ENCODE measurements around the gene ITM2C. TPM values are rescaled to one million over a fixed set of nuclear protein-coding genes. Genes with fewer than 3 reads are reported as not detected.

Gene ITM2C
- total RNA-seq, 2 donors from 2014 or later: 42.7 to 43.1 TPM

DNA sequence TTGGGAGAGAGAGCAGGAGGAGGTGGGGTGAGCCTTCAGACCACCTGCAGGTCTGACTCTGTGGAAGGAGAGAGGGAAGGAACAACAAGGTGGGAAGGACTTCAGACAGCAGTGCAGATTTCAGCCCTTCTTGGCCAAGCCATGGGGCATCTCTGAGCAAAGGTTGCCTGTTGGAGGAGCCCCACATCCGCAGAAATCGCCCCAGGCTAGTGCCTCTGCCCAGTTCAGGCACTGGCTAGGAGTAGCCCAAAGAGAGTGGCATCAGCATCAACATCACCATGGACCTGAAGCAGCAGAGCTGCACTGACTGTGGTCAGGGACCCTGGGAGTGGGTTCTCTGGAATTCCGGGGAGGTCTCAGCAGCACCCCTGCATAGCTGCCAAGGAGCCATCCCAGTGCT lies 50.1 kb downstream of the ITM2C start:
- ATAC-seq: no peak
- intact Hi-C loops (cut with DNase I): no loop called here
- no peak for DNase-seq

DNA sequence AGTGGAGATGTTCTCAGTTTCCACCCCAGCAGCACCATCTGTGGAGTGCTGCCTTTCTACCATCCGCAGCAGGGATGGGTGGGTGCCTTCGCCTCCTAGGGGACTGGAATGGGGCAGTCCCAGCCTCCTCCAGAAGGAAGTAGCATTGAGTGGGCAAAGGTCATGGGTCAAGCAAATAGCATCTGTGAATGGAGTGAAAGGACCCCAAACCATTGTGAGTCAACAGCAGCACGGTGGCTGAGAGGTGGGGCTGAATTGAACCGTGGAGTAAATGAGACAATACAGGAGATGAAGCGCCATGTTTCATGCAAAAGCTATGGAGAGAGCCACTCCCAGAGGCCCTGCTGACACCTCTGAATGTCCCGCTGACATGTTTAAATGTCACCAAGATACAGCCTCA lies 50.6 kb downstream of the ITM2C start:
- ATAC-seq: no peak
- intact Hi-C loops (cut with DNase I): no loop called here
- no peak for DNase-seq

DNA sequence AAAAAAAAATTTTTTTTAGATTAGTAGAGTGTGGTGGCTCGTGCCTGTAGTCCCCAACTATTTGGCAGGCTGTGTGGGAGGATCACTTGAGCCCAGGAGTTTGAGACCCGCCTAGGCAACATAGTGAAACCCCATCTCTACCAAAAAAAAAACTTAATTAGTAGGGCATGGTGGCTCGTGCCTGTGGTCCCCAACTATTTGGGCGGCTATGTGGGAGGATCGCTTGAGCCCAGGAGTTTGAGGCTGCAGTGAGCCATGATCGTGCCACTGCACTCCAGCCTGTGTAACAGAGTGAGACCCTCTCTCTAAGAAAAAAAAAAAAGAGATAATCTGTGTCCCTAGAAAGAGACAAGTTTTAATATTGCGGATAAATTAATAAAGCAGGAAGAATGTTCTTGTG lies 51.5 kb downstream of the ITM2C start:
- intact Hi-C loops (cut with DNase I): no loop called here
- ATAC-seq (no peak), DNase-seq (no peak)

DNA sequence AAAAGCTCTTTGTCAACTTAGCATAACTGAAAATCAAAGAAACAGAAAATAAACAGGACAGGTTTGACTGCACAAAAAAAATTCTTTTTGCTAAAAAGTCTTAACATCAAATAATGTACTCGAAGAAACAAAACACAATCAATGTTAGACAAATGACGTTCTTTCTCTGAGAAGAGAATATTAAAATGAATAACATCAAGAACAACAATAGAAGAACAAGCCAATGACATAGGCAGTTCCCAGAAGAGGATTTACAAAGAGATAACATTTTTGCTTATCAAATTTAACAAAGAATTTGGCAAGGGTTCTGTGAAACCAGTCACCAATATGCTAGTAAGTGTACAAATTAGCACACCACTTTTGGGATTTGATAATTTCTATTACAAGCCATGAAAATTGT lies 54.5 kb downstream of the ITM2C start:
- intact Hi-C loops (cut with DNase I): no loop called here
- ATAC-seq: no peak

DNA sequence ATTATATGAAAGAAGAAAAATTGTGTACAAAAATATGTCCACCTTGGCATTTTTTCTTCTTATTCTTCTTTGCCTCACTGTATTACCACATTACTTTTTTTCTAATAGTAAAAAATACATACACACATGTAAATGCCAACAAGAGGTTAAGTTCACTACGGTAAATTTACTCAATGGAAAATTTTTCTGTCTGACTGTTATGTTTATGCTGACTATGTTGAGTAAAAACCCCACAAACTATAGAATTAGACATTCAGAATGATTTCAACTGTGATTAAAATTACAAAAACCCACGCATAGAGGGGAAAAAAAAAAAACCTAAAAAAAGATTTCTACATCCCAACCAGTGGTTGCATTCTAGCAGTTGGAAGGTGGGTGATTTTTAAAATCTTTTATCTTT lies 54.9 kb downstream of the ITM2C start:
- intact Hi-C loops (cut with DNase I): no loop called here
- no peak for ATAC-seq
- DNase-seq: no peak

More for the DNA sequence above, 54.5 kb downstream of the ITM2C start:
- DNase-seq: no peak

DNA sequence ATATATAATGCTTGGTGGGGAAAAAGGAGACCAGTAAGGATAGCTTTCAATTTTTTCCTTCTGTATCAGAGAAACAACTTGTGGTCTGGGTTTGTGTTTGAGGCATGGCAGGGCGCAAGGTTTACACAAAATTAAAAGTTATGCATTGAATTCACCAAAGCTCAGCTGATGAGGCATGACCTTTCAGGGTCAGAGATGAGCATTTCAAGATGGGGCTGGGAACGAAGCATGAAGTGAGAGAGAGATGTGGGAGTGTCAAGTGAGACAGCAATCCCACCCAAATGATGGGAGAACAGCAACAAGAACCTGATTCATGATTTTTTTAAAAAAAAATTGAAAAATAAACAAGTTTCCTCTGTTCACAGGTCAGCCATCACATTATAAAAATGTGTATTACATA lies 55.4 kb downstream of the ITM2C start:
- DNase-seq: no peak
- intact Hi-C loops (cut with DNase I): no loop called here

DNA sequence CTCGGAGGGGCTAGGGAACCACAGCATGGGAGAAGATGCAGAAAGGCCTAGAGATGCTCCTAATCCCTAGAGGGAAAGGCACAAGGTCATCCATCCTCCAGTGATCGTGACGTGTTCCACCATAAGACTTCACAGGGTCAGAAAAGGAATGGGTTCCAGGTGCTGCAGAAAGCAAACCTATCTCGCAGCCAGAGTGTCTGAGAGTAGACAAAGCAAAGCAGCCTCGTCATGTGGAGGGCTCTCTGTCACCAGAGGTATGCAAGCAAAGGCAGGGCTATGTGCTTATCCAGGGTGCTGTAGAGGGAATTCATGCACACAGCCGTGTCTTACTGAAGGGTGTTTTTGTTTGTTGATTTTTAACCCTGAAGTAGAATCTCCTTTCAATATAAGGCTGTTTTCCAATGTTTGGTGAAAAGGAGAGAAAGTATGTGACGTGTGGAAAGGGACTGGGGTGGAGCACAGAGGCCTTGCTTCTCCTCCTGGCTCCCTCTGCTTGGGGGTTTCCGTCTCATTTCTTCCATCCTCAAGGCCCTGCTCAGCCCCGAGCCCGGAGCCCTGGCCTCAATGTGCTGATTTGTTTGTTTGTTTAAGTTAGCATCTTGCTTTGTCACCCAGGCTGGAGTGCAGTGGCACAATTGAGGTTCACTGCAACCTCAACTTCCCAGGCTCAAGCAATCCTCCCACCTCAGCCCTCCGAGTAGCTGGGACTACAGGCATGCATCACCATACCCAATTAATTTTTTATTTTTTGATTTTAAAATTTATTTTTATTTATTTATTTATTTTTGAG lies 57.3 kb downstream of the ITM2C start:
- ATAC-seq (no peak), DNase-seq (no peak)
- intact Hi-C loops (cut with DNase I): no loop called here

More for the DNA sequence above, 55.4 kb downstream of the ITM2C start:
- no peak for ATAC-seq

DNA sequence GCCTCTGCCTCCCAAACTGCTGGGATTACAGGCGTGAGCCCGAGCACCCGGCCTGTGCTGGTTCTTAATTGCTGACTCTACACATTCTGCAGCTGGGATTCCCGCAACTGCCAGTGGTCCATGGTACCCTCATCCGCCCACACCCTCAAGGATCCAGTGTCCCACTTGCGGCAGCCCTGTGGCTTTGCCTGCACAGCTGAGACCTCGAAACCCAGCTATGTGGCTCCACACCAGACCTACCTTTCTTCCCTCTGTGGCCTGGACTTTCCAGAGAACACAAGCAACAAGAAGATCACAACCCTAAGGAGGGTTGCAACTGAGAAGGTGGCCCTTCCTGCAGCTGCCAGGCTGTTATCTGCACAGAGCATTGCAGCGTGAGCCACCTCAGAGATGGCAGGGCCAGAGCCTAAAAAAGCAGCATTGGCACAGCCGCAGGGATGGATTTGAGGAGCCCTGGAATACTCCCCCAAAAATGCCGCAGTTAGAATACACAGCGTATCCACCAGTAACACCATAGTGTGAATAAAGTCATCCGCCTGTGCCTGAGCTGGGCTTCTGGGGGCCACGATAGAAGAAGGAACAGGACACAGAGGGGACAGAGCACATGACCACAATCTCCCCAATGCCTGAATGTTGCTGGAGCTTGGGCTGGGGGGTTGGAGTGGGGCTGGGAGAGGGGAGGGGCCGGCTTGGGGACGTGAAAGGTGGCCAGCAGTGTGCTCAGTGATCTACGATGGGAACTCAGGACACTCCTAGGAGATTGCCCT lies 58.4 kb downstream of the ITM2C start:
- DNase-seq (no peak), ATAC-seq (no peak)
- intact Hi-C loops (cut with DNase I): no loop called here

DNA sequence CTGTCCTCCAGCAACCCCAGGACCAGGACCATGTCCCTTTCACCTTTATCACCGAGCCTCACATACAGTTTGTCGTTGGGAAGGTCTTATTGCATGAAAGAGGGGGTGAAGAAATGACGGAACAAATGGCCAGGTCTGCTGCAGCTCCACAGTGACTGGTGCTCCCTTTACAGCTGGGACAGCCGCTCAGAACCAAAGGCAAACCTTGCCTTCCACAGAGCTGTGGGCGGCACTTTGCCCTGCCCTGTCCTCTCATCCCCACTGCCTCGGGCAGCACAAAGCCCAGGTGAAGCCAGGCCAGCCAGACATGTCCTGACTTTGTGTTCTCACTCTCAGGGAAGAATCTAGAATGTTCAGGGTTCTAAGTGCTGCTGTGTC lies 59.3 kb downstream of the ITM2C start:
- DNase-seq (no peak), ATAC-seq (no peak)
- intact Hi-C loops (cut with DNase I): no loop called here

DNA sequence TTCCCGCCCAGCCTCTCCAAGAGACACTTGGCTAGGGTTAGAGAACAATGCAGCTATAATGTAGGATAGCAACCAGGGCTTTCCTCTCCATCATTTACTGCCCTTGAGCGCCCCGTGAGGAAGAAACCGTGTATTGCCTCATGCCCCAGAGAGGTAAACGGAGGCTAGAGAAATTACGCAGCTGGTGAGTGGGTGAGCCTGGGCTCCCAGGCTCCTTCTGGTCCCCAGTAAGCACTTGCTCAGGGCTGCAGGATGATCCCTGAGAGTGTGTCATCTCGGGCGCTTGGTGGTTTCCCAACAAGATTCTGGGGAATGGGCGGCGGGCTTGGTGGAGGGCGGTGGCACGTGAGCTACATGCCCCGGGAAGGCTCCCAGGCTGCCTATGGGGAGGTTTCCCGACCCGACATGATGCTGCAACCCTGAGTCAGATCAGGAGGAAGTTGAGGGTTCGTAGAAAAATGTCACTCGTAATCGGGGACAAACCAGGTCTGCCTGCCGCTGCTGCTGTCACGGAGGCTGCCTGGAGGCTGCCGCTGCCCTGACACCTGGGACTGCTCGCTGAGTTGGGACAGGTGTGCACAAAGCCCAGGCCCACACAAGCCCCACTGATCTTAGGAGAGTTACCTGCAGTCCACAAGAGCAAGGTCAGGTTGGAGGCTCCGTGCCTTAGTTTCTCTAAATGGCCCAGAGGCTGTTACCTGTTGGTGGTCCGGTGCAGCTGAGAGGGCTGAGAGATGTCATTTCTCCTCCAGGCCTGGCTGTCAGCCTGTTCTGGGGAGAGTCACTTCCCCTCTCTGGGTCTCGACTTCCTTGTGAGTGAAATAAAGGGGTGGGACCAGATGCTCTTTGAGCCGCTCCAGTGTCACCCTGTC lies 60.0 kb downstream of the ITM2C start, which contains the start of gene GPR55:
TSS of gene GPR55 (minus strand) at position 773 of the 872 bp plus-strand sequence. CDS start 14,280 bp downstream, outside the sequence.
- ATAC-seq: peak in 1 of 2 donors; percentile 22
- no peak for DNase-seq
- intact Hi-C loops (cut with DNase I): no loop called here

DNA sequence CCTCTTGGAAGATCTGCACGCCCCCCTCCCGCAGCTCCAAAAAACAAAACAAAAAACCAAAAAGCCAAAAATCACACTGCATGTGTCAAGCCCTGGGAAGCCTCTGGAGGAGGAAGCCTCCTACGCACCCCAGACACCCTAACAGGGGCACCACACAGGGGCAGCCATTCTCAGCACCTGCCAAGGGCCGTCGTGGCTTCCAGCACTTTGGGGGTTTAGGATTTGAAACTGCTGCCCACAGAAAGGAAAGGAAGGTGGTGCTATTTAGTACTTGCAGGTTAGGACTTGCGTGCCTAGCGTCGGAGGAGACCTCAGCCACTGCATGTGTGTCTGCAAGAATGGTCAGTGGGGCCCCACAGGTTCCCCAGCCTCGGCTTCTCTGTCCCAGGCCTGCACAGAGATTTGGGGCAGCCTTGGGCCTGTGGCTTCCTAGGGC lies 60.7 kb downstream of the ITM2C start:
- intact Hi-C loops (cut with DNase I): no loop called here
- DNase-seq (no peak), ATAC-seq (no peak)

DNA sequence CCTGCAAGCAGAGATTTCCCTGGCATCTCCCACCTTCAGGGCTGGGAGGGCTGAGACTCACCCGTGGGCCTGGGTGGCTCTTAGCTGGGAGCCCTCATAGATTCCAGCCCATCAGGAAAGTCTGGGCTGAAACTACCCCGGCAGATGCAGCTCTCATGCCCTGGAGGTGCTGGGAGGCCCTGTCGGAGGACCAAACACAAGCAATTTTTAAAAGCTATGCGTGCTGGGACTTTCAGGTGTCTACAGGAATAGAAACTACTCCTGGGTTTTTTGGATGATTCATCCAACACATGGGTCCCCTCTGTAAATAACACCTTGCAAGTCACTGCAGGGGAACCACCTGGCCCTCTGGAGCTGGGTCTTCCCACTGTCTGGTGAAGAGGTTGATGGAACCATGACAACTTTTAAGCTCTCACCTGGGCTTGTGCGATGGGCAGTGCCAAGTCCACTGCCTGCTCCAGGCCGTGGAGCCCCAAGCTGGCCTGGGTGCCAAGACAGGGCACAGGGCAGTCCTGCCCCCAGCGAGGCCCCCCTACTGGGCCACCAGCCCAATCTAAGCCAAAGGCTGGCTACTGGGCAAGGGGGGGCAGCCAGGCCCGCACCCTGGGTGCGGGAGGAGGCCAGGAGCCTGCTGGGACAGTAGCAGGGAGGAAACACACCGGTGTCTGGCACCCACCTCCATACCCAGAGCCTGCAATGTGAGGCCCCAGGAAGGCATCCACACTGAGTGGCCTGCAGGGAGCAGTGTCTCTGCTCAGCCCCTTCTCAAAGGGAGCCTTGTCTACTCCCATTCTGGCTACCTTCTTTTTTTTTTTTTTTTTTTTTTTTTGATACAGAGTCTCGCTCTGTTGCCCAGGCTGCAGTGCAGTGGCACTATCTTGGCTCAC lies 61.4 kb downstream of the ITM2C start:
- intact Hi-C loops (cut with DNase I): no loop called here
- no peak for ATAC-seq
- no peak for DNase-seq

DNA sequence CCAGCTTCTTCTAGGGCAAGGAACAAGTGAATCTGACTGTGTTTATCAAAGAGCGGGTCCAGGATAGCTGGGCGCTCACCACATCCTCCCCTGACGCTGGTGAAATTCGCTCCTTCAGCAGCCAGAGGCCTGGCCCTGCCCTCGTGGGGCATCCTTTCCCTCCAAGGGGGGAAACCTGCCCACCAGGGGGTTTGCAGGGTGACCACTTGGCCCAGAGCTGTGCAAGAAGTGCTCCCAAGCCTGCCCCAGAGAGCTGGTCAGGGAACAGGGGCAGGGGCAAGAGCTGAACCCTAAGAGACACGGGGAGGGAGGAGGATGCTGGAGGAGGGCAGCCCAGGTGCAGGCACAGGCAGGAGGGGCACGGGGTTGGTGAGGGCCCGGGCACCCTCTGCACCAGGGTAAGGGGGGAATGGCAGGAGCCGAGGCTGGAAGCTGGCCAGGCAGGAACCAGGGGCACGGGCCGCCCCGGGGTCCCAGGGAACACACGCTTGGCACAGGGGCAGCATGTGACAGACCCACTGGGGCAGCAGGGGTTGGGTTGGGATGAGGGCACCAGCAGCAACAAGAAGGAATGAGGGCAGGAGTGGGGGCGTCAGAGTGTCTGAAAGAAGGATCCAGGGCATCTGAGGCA lies 63.1 kb downstream of the ITM2C start:
- no peak for ATAC-seq
- DNase-seq: no peak
- intact Hi-C loops (cut with DNase I): no loop called here

Other genes starting within 250 kb of the ITM2C start
- gene CAB39, start 152.1 kb upstream of the ITM2C start, total RNA-seq: 10 to 100 TPM; 85.5 to 87.8 TPM
- under 1 TPM in 1 of 2 donors, not detected in 1; 0.08 TPM for gene GPR55, start 60.3 kb downstream of the ITM2C start, total RNA-seq
- not detected for gene SPATA3, start 131.2 kb downstream of the ITM2C start, total RNA-seq
- gene C2orf72, start 172.6 kb downstream of the ITM2C start, total RNA-seq: under 1 TPM in 1 of 2 donors, not detected in 1; 0.15 TPM
- 10 to 100 TPM; 66.9 to 84.6 TPM for gene PSMD1, start 191.9 kb downstream of the ITM2C start, total RNA-seq